Measurements from ENCODE around the gene SRP68.

DNA sequence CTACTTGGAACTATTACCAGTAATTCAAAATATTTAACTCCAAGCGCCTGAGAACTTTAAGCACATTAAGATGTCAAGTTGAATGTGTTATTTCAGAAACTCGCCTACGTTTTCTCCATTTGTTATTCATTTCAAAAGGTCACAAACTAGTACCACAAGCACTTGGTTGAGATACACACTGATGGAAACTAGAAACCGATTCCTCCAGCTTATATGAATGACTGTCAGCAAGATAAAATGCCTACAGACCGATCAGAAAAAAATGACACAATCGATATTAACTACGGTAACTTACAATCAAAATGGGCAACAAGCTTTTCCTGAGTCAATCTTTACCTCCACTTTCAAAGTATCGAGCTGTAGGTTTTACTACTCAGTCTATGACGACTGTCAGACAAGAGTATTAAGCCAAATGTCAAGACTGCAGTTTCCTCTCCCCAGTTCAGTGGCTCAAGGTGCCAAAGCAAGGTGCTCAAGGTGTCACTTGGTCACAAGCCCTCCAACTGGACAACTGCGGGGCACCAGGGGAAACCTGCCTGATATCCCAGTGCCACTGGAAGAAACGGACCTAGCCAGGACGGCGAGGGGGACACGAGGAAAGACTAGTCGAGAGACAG lies 678 bp downstream of the SRP68 start:
- TF ChIP-seq, protein P1, sequence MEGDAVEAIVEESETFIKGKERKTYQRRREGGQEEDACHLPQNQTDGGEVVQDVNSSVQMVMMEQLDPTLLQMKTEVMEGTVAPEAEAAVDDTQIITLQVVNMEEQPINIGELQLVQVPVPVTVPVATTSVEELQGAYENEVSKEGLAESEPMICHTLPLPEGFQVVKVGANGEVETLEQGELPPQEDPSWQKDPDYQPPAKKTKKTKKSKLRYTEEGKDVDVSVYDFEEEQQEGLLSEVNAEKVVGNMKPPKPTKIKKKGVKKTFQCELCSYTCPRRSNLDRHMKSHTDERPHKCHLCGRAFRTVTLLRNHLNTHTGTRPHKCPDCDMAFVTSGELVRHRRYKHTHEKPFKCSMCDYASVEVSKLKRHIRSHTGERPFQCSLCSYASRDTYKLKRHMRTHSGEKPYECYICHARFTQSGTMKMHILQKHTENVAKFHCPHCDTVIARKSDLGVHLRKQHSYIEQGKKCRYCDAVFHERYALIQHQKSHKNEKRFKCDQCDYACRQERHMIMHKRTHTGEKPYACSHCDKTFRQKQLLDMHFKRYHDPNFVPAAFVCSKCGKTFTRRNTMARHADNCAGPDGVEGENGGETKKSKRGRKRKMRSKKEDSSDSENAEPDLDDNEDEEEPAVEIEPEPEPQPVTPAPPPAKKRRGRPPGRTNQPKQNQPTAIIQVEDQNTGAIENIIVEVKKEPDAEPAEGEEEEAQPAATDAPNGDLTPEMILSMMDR (IDR thresholded peaks at IDR 0.05): no peak
- TF ChIP-seq POLR2A (IDR thresholded peaks at IDR 0.05): no peak

All from testis (tissue), 2 donors.